Inflammatory macrophage (primary cell): ENCODE data around the gene NAA15.
"Not testable (repeated sequence)": the region's sequence is repeated elsewhere in the genome, so short reads cannot be mapped to it uniquely, and the experiment has no call there.

ENCODE experiments used
- DNase-seq, 2 donors: peaks; one replicate each; pipeline ENCODE4 v3.0.0-alpha.2; 2020 to 2022

Gene NAA15

GRCh38 chr4:139453371-139454110 lies 152.2 kb downstream of the NAA15 start:
- DNase-seq, result peak; percentile 98

GRCh38 chr4:139454111-139455045 lies 153.1 kb downstream of the NAA15 start, which contains the start of gene RAB33B:
TSS of gene RAB33B (plus strand) at chr4:139454121. CDS start at chr4:139454196, 75 bp downstream.
- DNase-seq, result peak in 1 of 2 donors; percentile 86

- DNase-seq, result no peak
Observed at GRCh38 chr4:139455126-139455538, 153.8 kb downstream of the NAA15 start.

- no peak for DNase-seq
Observed at GRCh38 chr4:139457318-139457717, 156.0 kb downstream of the NAA15 start.

- no peak for DNase-seq
Observed at GRCh38 chr4:139458543-139458942, 157.2 kb downstream of the NAA15 start.

GRCh38 chr4:139458999-139459398 lies 157.7 kb downstream of the NAA15 start:
- no peak for DNase-seq

GRCh38 chr4:139460565-139460964 lies 159.3 kb downstream of the NAA15 start:
- DNase-seq, result no peak

GRCh38 chr4:139461022-139461628 lies 159.8 kb downstream of the NAA15 start:
- DNase-seq, result peak in 1 of 2 donors; percentile 57

GRCh38 chr4:139464512-139464911 lies 163.2 kb downstream of the NAA15 start:
- not testable (repeated sequence) for DNase-seq

GRCh38 chr4:139465922-139466321 lies 164.6 kb downstream of the NAA15 start:
- no peak for DNase-seq

- not testable (repeated sequence) for DNase-seq
Observed at GRCh38 chr4:139468756-139469155, 167.5 kb downstream of the NAA15 start.

GRCh38 chr4:139469216-139469615 lies 167.9 kb downstream of the NAA15 start:
- no peak for DNase-seq
